ENCODE data around the gene ZNHIT2.

The ZNHIT2 gene

DNA sequence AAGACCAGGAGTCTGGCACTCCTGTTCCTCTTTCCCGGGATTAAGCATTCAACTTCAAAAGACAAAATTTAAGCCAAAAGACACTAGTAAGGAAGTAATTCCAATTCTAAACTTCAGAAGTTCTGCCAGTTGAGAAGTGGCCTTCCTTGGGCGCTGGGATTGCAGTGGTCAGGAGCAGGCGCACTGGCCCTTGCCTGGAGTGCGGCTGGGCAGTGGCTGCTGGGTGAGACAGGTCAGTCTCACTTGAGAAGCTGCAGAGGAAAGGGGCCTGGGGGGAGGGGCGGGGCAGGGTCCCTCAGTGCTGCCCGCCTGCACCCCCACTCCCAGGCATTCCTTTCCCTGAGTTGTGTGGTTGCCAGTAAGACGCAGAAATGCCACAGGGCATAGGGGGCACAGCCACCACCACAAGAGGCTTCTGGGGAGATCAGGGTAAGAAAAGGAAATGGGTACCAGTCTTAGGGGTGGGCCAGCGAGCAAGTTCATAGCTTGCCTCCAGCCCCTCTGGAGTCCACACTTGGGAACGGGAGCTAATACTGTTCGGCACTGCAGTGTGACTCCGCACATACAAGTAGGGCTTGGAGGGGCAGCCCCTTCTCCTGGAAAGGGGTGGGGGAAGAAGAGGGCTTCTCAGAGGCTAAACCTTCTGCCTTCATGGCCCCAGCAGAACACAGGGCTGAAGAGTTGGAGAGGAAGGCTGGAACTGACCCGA, 10.1 kb upstream of the ZNHIT2 start:
- DNase-seq, result no peak
- Histone ChIP-seq H4K8ac (ENCODE audit: low read depth, low read length) (no peak overlapping the region), H3K18ac (ENCODE audit: low read length) (no peak overlapping the region), H3K4ac (ENCODE audit: low read depth, low read length) (no peak overlapping the region), H4K91ac (ENCODE audit: low read depth, low read length) (no peak overlapping the region), H2AFZ (ENCODE audit: insufficient read depth, low read length, poor library complexity) (no peak overlapping the region), H3K27me3 (ENCODE audit: insufficient read depth, low read length) (no peaks in the 10 kb centered on the region), H3K79me1 (ENCODE audit: low read length) (no peaks in the 10 kb centered on the region), H3K79me2 (ENCODE audit: control insufficient read depth, insufficient read depth, low read length, poor library complexity) (no peaks in the 10 kb centered on the region), H3K9me3 (ENCODE audit: insufficient read depth, low read depth, low read length) (no peaks in the 10 kb centered on the region), H3K4me3 (ENCODE audit: low read depth, low read length) (no peak overlapping the region), H3K4me1 (ENCODE audit: control insufficient read depth in 1 of 2, insufficient read depth in 2 of 2, low read length in 2 of 2) (peaks cover 0 to 2% of the 10 kb centered on the region in 2 experiments), H3K14ac (ENCODE audit: low read length) (no peak overlapping the region), H2AK5ac (ENCODE audit: low read length) (no peak overlapping the region), H3K27ac (ENCODE audit: low read depth, low read length) (no peak overlapping the region), H3K23ac (ENCODE audit: low read length) (no peak overlapping the region), H3K9ac (ENCODE audit: low read length) (no peak overlapping the region), H3K36me3 (ENCODE audit: control insufficient read depth in 1 of 2, insufficient read depth in 2 of 2, low read length in 2 of 2) (peaks cover 76 to 82% of the 10 kb centered on the region in 2 experiments), H2BK5ac (ENCODE audit: low read depth, low read length, poor library complexity) (no peak overlapping the region), H4K12ac (ENCODE audit: low read depth, low read length) (no peak overlapping the region), H2BK120ac (ENCODE audit: insufficient read depth, low read length, poor library complexity) (no peak overlapping the region), H2BK12ac (ENCODE audit: low read length) (no peak overlapping the region), H3K4me2 (ENCODE audit: low read length) (no peak overlapping the region)
- no CpG with 5 or more reads among the region's 12 CpGs for WGBS (ENCODE audit: extremely low coverage, insufficient coverage, insufficient read length)

DNA sequence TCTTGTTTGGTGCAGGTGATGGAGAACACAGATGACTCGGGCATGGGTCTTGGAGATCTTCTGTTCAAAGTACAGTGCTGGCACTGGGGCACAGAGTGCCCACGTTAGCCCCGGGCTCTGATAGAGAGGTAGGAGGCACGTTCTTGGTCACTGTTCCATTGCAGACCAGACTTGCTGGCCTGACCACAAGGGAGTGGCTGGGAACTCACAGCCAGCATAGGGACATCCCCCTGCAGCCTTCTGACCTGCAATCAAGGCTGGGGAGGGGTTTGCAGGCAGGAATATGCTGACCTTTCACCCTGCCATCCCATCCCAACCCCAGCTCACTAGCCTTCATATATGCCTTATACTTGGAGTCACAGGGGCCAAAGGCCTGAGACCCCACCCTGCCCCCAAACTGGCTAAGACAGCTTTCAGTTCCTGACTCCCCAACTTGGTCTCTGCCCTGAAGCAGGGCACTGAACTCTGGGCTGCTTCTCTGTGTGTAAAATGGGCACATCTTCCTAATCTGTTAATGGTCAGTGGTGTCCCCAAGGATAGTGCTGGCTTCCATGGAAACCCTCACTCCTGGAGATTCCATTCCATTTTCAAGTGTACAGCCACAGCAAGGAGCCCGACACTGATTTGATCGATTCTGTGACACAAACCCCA, 9.2 kb upstream of the ZNHIT2 start:
- Histone ChIP-seq H4K91ac (ENCODE audit: low read depth, low read length) (no peak overlapping the region), H3K4me2 (ENCODE audit: low read length) (no peak overlapping the region), H3K9me3 (ENCODE audit: insufficient read depth, low read depth, low read length) (no peaks in the 10 kb centered on the region), H3K4ac (ENCODE audit: low read depth, low read length) (no peak overlapping the region), H3K79me1 (ENCODE audit: low read length) (peaks cover 5% of the 10 kb centered on the region), H2BK12ac (ENCODE audit: low read length) (no peak overlapping the region), H4K12ac (ENCODE audit: low read depth, low read length) (peak overlapping the region; percentile 3), H3K27me3 (ENCODE audit: insufficient read depth, low read length) (no peaks in the 10 kb centered on the region), H3K14ac (ENCODE audit: low read length) (no peak overlapping the region), H3K27ac (ENCODE audit: low read depth, low read length) (no peak overlapping the region), H4K8ac (ENCODE audit: low read depth, low read length) (no peak overlapping the region), H3K4me3 (ENCODE audit: low read depth, low read length) (no peak overlapping the region), H3K9ac (ENCODE audit: low read length) (no peak overlapping the region), H3K23ac (ENCODE audit: low read length) (peak overlapping the region; percentile 11), H2AFZ (ENCODE audit: insufficient read depth, low read length, poor library complexity) (no peak overlapping the region), H2AK5ac (ENCODE audit: low read length) (no peak overlapping the region), H2BK120ac (ENCODE audit: insufficient read depth, low read length, poor library complexity) (no peak overlapping the region), H3K79me2 (ENCODE audit: control insufficient read depth, insufficient read depth, low read length, poor library complexity) (peaks cover 5% of the 10 kb centered on the region), H3K36me3 (ENCODE audit: control insufficient read depth in 1 of 2, insufficient read depth in 2 of 2, low read length in 2 of 2) (peaks cover 68 to 73% of the 10 kb centered on the region in 2 experiments), H3K4me1 (ENCODE audit: control insufficient read depth in 1 of 2, insufficient read depth in 2 of 2, low read length in 2 of 2) (peaks cover 0 to 2% of the 10 kb centered on the region in 2 experiments), H3K18ac (ENCODE audit: low read length) (no peak overlapping the region), H2BK5ac (ENCODE audit: low read depth, low read length, poor library complexity) (no peak overlapping the region)
- DNase-seq, result no peak
- WGBS (ENCODE audit: extremely low coverage, insufficient coverage, insufficient read length), result no CpG with 5 or more reads among the region's 6 CpGs

DNA sequence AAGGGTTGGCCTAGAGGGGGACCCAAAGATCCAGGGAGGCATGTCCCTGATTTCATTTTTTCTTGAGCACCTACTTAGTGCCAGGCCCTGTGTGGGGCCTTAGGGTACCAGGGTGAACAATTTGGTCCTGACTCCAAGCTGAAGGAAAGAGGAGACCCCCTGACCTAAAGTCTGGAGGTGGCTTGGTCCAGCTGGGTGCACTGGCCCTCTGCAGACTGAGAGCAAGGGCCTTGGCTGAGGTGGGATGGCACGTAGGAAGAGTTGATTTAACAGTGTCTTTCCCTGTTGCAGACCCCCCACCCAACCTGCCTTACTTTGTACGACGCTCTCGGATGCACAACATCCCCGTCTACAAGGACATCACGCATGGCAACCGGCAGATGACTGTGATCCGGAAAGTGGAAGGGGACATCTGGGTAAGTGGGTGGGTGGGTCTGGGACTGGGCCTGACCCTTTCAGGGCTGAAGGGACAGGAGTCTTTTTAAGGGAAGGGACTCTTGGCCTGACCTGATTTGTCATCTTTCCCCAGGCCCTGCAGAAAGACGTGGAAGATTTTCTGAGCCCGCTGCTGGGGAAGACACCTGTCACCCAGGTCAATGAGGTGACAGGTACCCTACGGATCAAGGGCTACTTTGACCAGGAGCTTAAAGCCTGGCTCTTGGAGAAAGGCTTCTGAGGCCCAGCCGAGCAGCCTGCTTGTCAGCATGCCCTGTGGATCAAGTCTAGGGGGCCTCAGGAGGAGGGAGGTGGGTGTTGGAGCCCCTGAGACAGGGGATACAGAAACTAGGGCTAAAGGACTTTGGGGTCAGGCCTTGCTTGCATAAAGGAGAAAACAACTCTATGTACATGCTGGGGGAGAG, 7.9 kb upstream of the ZNHIT2 start:
- no peak overlapping the region for H3K4ac ChIP-seq (ENCODE audit: low read depth, low read length)
- H3K79me1 ChIP-seq (ENCODE audit: low read length), result peaks cover 8% of the 10 kb centered on the region
- no peak overlapping the region for H2BK120ac ChIP-seq (ENCODE audit: insufficient read depth, low read length, poor library complexity)
- WGBS (ENCODE audit: extremely low coverage, insufficient coverage, insufficient read length), result no CpG with 5 or more reads among the region's 12 CpGs
- H2AFZ ChIP-seq (ENCODE audit: insufficient read depth, low read length, poor library complexity), result no peak overlapping the region
- no peak overlapping the region for H2BK12ac ChIP-seq (ENCODE audit: low read length)
- no peak overlapping the region for H4K8ac ChIP-seq (ENCODE audit: low read depth, low read length)
- H3K27ac ChIP-seq (ENCODE audit: low read depth, low read length), result no peak overlapping the region
- no peak overlapping the region for H3K9ac ChIP-seq (ENCODE audit: low read length)
- DNase-seq, result no peak
- H2BK5ac ChIP-seq (ENCODE audit: low read depth, low read length, poor library complexity), result no peak overlapping the region
- H3K79me2 ChIP-seq (ENCODE audit: control insufficient read depth, insufficient read depth, low read length, poor library complexity), result peaks cover 11% of the 10 kb centered on the region
- no peak overlapping the region for H3K23ac ChIP-seq (ENCODE audit: low read length)
- H3K4me3 ChIP-seq (ENCODE audit: low read depth, low read length), result no peak overlapping the region
- H3K9me3 ChIP-seq (ENCODE audit: insufficient read depth, low read depth, low read length), result no peaks in the 10 kb centered on the region
- H4K12ac ChIP-seq (ENCODE audit: low read depth, low read length), result no peak overlapping the region
- H3K4me2 ChIP-seq (ENCODE audit: low read length), result no peak overlapping the region
- no peak overlapping the region for H2AK5ac ChIP-seq (ENCODE audit: low read length)
- H3K18ac ChIP-seq (ENCODE audit: low read length), result no peak overlapping the region
- H3K4me1 ChIP-seq (ENCODE audit: control insufficient read depth in 1 of 2, insufficient read depth in 2 of 2, low read length in 2 of 2), result peaks cover 0 to 5% of the 10 kb centered on the region in 2 experiments
- no peaks in the 10 kb centered on the region for H3K27me3 ChIP-seq (ENCODE audit: insufficient read depth, low read length)
- no peak overlapping the region for H4K91ac ChIP-seq (ENCODE audit: low read depth, low read length)
- H3K36me3 ChIP-seq (ENCODE audit: control insufficient read depth in 1 of 2, insufficient read depth in 2 of 2, low read length in 2 of 2), result peaks cover 60 to 65% of the 10 kb centered on the region in 2 experiments
- no peak overlapping the region for H3K14ac ChIP-seq (ENCODE audit: low read length)

DNA sequence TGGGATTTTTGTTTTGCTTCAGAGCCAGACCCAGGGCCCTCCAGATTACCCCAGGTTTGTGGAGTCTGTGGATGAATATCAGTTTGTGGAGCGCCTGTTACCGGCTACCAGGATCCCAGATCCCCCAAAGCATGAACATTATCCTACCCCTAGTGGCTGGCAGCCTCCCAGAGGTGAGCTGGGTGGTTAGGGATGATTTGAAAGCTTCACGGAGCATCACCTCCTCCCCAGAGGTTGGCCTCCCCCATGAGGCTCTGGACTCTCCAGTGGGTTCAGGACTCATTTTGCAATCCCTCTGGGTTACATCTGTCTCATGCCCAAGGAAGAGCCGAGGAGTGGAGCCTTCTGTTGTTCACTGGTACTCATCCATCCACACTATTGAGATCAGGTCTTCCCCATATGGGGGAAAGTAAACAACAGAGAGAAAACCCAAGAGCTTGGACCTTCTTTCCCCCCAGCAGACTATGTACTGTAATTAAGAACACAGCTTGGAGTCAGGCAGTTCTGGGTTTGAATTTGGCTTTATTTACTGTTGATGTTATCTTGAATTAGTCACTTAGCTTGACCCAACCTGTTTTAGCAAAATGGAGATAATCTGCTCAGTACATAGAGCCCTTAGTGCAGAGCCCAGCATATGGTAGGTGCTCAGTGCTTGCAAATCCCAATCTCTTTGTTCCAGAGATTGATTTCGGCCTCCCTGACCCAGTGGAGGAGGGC, 7.1 kb upstream of the ZNHIT2 start:
- Histone ChIP-seq H2AFZ (ENCODE audit: insufficient read depth, low read length, poor library complexity) (no peak overlapping the region), H3K9me3 (ENCODE audit: insufficient read depth, low read depth, low read length) (no peaks in the 10 kb centered on the region), H3K18ac (ENCODE audit: low read length) (no peak overlapping the region), H4K8ac (ENCODE audit: low read depth, low read length) (no peak overlapping the region), H2BK120ac (ENCODE audit: insufficient read depth, low read length, poor library complexity) (no peak overlapping the region), H4K91ac (ENCODE audit: low read depth, low read length) (no peak overlapping the region), H3K4ac (ENCODE audit: low read depth, low read length) (peak overlapping the region; percentile 28), H3K27me3 (ENCODE audit: insufficient read depth, low read length) (no peaks in the 10 kb centered on the region), H3K4me2 (ENCODE audit: low read length) (no peak overlapping the region), H3K23ac (ENCODE audit: low read length) (no peak overlapping the region), H4K12ac (ENCODE audit: low read depth, low read length) (no peak overlapping the region), H3K27ac (ENCODE audit: low read depth, low read length) (no peak overlapping the region), H3K4me1 (ENCODE audit: control insufficient read depth in 1 of 2, insufficient read depth in 2 of 2, low read length in 2 of 2) (peaks cover 0 to 5% of the 10 kb centered on the region in 2 experiments), H3K9ac (ENCODE audit: low read length) (no peak overlapping the region), H2BK5ac (ENCODE audit: low read depth, low read length, poor library complexity) (no peak overlapping the region), H3K79me1 (ENCODE audit: low read length) (peaks cover 8% of the 10 kb centered on the region), H2AK5ac (ENCODE audit: low read length) (no peak overlapping the region), H3K4me3 (ENCODE audit: low read depth, low read length) (peak overlapping the region; percentile 16), H3K14ac (ENCODE audit: low read length) (no peak overlapping the region), H3K79me2 (ENCODE audit: control insufficient read depth, insufficient read depth, low read length, poor library complexity) (peaks cover 11% of the 10 kb centered on the region), H3K36me3 (ENCODE audit: control insufficient read depth in 1 of 2, insufficient read depth in 2 of 2, low read length in 2 of 2) (peaks cover 58 to 65% of the 10 kb centered on the region in 2 experiments), H2BK12ac (ENCODE audit: low read length) (no peak overlapping the region)
- no peak for DNase-seq
- WGBS (ENCODE audit: extremely low coverage, insufficient coverage, insufficient read length), result no CpG with 5 or more reads among the region's 5 CpGs

Data from trophoblast cell (in vitro differentiated cells and primary cell).